ENCODE results near the gene RRP1B.

The RRP1B gene

GRCh38 chr21:43726686-43727518 is 67.5 kb downstream of the RRP1B start:
- DNase-seq (ENCODE audit: low spot score): no peak

GRCh38 chr21:43727519-43728153 is 68.3 kb downstream of the RRP1B start:
- DNase-seq (ENCODE audit: low spot score): peak; percentile 68

GRCh38 chr21:43728154-43728466 is 68.8 kb downstream of the RRP1B start:
- no peak for DNase-seq (ENCODE audit: low spot score)

- DNase-seq (ENCODE audit: low spot score): peak; percentile 96
These were observed 69.4 kb downstream of the RRP1B start for GRCh38 chr21:43728467-43729390.

GRCh38 chr21:43731476-43731875 is 72.1 kb downstream of the RRP1B start:
- DNase-seq (ENCODE audit: low spot score): no peak

- no peak for DNase-seq (ENCODE audit: low spot score)
These were observed 72.7 kb downstream of the RRP1B start for GRCh38 chr21:43731891-43732711.

- DNase-seq (ENCODE audit: low spot score): no peak
These were observed 73.7 kb downstream of the RRP1B start for GRCh38 chr21:43733060-43733459.

GRCh38 chr21:43733529-43734071 is 74.2 kb downstream of the RRP1B start:
- DNase-seq (ENCODE audit: low spot score): no peak

GRCh38 chr21:43734131-43734927 is 75.0 kb downstream of the RRP1B start:
- DNase-seq (ENCODE audit: low spot score): peak; percentile 79

- no peak for DNase-seq (ENCODE audit: low spot score)
These were observed 75.5 kb downstream of the RRP1B start for GRCh38 chr21:43734928-43735229.

- DNase-seq (ENCODE audit: low spot score): no peak
These were observed 76.1 kb downstream of the RRP1B start for GRCh38 chr21:43735236-43736091.

GRCh38 chr21:43736224-43736883 is 77.0 kb downstream of the RRP1B start:
- DNase-seq (ENCODE audit: low spot score): no peak

GRCh38 chr21:43737158-43737950 is 78.0 kb downstream of the RRP1B start:
- DNase-seq (ENCODE audit: low spot score): no peak

GRCh38 chr21:43739621-43740435 is 80.5 kb downstream of the RRP1B start:
- DNase-seq (ENCODE audit: low spot score): no peak

GRCh38 chr21:43740497-43741156 is 81.3 kb downstream of the RRP1B start:
- no peak for DNase-seq (ENCODE audit: low spot score)

- DNase-seq (ENCODE audit: low spot score): no peak
These were observed 82.2 kb downstream of the RRP1B start for GRCh38 chr21:43741423-43742096.
